Neural cell (in vitro differentiated cells): ENCODE data around the gene MAPK10.

Experiments
- CTCF ChIP-seq: fragments of 450-650 bp; IDR thresholded peaks from 2 replicates; pipeline ENCODE4 v1.5.1; 2014; ENCODE audit warnings: antibody characterized with exemption, mild to moderate bottlenecking, moderate library complexity; ENCODE audit not compliant: poor library complexity, severe bottlenecking
- EZH2 ChIP-seq: fragments of 200-600, 300-800 bp; shearing (Covaris generic), sonication (generic); IDR thresholded peaks from 2 replicates; pipeline ENCODE4 v1.6.1; 2014; ENCODE audit warnings: antibody characterized with exemption, low read length, borderline replicate concordance, mild to moderate bottlenecking; ENCODE audit not compliant: insufficient read depth, poor library complexity, severe bottlenecking
- POLR2AphosphoS5 ChIP-seq: IDR thresholded peaks from 2 replicates; pipeline ENCODE4 v1.6.1; 2012
- SMC3 ChIP-seq: fragments of 450-650 bp; conservative IDR thresholded peaks from 2 replicates; pipeline ENCODE4 v1.6.1; 2014; ENCODE audit warnings: antibody characterized with exemption, mild to moderate bottlenecking, moderate library complexity; ENCODE audit not compliant: poor library complexity
- TAF1 ChIP-seq: IDR thresholded peaks from 2 replicates; pipeline ENCODE4 v1.6.1; 2012; ENCODE audit warnings: low read depth

GRCh38 chr4:86122404-86122803 is 237.4 kb downstream of the MAPK10 start:
- no peak for TF ChIP-seq CTCF
- TF ChIP-seq EZH2 = no peak
- no peak for TF ChIP-seq POLR2AphosphoS5
- no peak for TF ChIP-seq SMC3
- TF ChIP-seq TAF1 = no peak
